ENCODE results near the gene B4GALT6.

- no peak for TF ChIP-seq CTCF (IDR thresholded peaks at IDR 0.05)
- TF ChIP-seq POLR2A (IDR thresholded peaks at IDR 0.05), result no peak
These were observed 5.1 kb downstream of the B4GALT6 start for GRCh38 chr18:31679133-31679742.

Measured in uterus (tissue), 2 donors.